Activated T-cell treated with anti-CD3 and anti-CD28 coated beads, Interleukin-2, amount 50 U/mL, for 24 hours (primary cell): Measurements from ENCODE around the gene XBP1.
"Not testable (repeated sequence)": the region's sequence is repeated elsewhere in the genome, so short reads cannot be mapped to it uniquely, and the experiment has no call there.

Experiments used
- DNase-seq: peaks from one replicate; pipeline ENCODE4 v3.0.0-alpha.2; 2020
- H3K27ac Mint-ChIP-seq: 2 replicates; pipeline ENCODE4 v1.8.0; 2020; ENCODE audit warnings: mild to moderate bottlenecking, mixed read lengths
- H3K27me3 Mint-ChIP-seq: 2 replicates; pipeline ENCODE4 v1.8.0; 2020; ENCODE audit warnings: mixed read lengths
- H3K36me3 Mint-ChIP-seq: 2 replicates; pipeline ENCODE4 v1.8.0; 2020; ENCODE audit warnings: low read depth, mixed read lengths
- H3K4me1 Mint-ChIP-seq: 2 replicates; pipeline ENCODE4 v1.8.0; 2020; ENCODE audit warnings: low read depth, mixed read lengths
- H3K4me3 Mint-ChIP-seq: 2 replicates; pipeline ENCODE4 v1.8.0; 2020; ENCODE audit warnings: mild to moderate bottlenecking, moderate library complexity, mixed read lengths
- H3K9me3 Mint-ChIP-seq: 2 replicates; pipeline ENCODE4 v1.8.0; 2020; ENCODE audit warnings: mixed read lengths

XBP1 gene

DNA sequence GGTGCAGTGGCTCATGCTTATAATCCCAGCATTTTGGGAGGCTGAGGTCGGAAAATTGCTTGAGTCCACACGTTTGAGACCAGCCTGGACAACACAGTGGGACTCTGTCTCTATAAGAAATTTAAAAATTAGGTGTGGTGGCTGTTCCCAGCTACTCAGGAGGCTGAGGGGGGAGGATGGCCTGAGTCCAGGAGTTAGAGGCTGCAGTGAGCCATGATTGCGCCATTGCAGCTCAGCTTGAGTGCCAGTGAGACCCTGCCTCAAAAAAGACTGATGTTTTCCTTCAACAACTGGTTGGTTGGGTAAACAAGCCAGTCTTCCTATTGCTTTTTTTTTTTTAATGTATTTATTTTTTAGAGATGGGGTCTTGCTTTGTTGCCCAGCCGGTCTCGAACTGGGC lies 9.2 kb downstream of the XBP1 start:
- H3K36me3 Mint-ChIP-seq: peaks cover 77% of the 10 kb centered on the region
- H3K27ac Mint-ChIP-seq: no peak overlapping the region
- H3K4me3 Mint-ChIP-seq: no peak overlapping the region
- no peaks in the 10 kb centered on the region for H3K27me3 Mint-ChIP-seq
- H3K4me1 Mint-ChIP-seq: peaks cover 56% of the 10 kb centered on the region
- no peak for DNase-seq
- H3K9me3 Mint-ChIP-seq: no peaks in the 10 kb centered on the region

- Mint-ChIP-seq H3K4me3 (no peak overlapping the region), H3K4me1 (peaks cover 33% of the 10 kb centered on the region), H3K9me3 (no peaks in the 10 kb centered on the region), H3K36me3 (peaks cover 77% of the 10 kb centered on the region), H3K27ac (no peak overlapping the region), H3K27me3 (no peaks in the 10 kb centered on the region)
- DNase-seq: no peak
Measured at GRCh38 chr22:28788601-28789000, 11.8 kb downstream of the XBP1 start.

- Mint-ChIP-seq H3K36me3 (peaks cover 89% of the 10 kb centered on the region), H3K9me3 (no peaks in the 10 kb centered on the region), H3K4me3 (no peak overlapping the region), H3K27me3 (no peaks in the 10 kb centered on the region), H3K4me1 (peaks cover 13% of the 10 kb centered on the region), H3K27ac (no peak overlapping the region)
- no peak for DNase-seq
Measured at GRCh38 chr22:28783786-28784671, 16.3 kb downstream of the XBP1 start.

- Mint-ChIP-seq H3K4me3 (no peak overlapping the region), H3K27me3 (no peaks in the 10 kb centered on the region), H3K9me3 (no peaks in the 10 kb centered on the region), H3K27ac (peak overlapping the region; percentile 33), H3K36me3 (peaks cover 84% of the 10 kb centered on the region), H3K4me1 (peaks cover 29% of the 10 kb centered on the region)
- DNase-seq: no peak
Measured at GRCh38 chr22:28780296-28780695, 20.1 kb downstream of the XBP1 start.

DNA sequence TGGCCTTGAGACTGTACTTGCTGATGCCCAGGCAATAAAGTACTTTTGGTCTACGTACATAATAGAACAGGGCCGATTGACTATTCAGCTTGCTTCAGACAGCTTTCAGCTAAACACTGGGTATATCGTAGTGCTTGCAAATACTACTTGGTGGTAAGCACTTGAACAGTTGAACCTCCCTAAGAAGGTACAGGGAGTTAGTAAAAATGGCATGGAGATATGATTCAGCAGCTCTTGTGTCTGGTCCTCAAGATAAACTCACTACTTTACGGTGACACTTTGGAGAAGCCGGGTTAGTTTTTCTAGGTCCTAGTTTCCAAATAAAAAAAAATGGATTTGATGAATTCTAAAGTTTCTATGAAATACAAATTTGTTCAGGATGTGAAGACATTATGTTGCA lies 20.5 kb downstream of the XBP1 start:
- Mint-ChIP-seq H3K4me1 (peaks cover 32% of the 10 kb centered on the region), H3K27ac (no peak overlapping the region), H3K27me3 (no peaks in the 10 kb centered on the region), H3K4me3 (no peak overlapping the region), H3K36me3 (peaks cover 84% of the 10 kb centered on the region), H3K9me3 (no peaks in the 10 kb centered on the region)
- no peak for DNase-seq

- DNase-seq: no peak
- H3K27ac Mint-ChIP-seq: peak overlapping the region; percentile 50
- peaks cover 50% of the 10 kb centered on the region for H3K36me3 Mint-ChIP-seq
Measured at GRCh38 chr22:28774378-28774777, 26.0 kb downstream of the XBP1 start.

GRCh38 chr22:28773461-28773867 lies 26.9 kb downstream of the XBP1 start:
- Mint-ChIP-seq H3K4me3 (peak overlapping the region; percentile 87), H3K4me1 (peaks cover 32% of the 10 kb centered on the region), H3K36me3 (peaks cover 44% of the 10 kb centered on the region), H3K27me3 (no peaks in the 10 kb centered on the region), H3K27ac (peak overlapping the region; percentile 98), H3K9me3 (peaks cover 4% of the 10 kb centered on the region)
- no peak for DNase-seq

More at GRCh38 chr22:28774378-28774777, 26.0 kb downstream of the XBP1 start:
- H3K27me3 Mint-ChIP-seq: no peaks in the 10 kb centered on the region
- H3K9me3 Mint-ChIP-seq: no peaks in the 10 kb centered on the region
- peak overlapping the region; percentile 87 for H3K4me3 Mint-ChIP-seq
- H3K4me1 Mint-ChIP-seq: peaks cover 36% of the 10 kb centered on the region

DNA sequence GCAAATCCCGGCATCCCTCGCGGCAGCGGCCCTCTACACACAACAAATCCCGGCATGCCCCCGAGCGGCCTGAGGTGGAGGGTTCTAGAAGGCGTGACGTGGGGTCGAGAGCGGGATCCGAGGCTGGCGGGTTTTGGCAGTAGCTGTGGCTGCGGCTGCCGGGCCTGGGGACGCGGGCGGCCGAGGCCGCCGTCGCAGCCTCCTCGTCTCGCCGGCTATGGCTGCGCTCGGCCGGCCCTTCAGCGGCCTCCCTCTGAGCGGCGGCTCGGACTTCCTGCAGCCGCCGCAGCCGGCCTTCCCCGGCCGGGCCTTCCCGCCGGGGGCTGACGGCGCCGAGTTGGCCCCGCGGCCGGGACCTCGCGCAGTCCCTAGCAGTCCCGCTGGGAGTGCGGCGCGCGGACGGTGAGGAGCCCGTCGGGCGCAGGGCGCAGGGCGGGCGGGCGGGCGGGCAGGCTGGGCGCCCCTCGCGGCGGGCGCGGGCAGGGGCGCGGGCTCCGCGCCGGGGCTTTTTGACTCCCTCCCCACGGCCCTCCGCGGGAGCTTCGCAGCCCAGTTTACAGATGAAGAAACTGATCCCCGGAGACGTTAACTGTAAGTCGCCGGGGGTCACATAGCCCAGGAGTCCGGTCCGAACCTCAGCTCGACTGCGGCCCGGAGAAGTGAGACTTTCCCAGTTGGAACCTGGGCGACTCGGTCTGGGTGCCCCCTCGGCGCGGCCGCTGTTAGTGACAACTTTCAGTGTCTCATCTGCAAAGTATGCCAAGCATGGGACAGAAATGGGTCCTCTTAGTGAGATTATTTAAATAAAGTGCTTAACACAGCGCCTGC lies 27.5 kb downstream of the XBP1 start, which contains the start of gene CCDC117:
Gene CCDC117 (plus strand): TSS at position 63 of the 828 bp plus-strand sequence. CDS start 155 bp downstream, at position 218.
- Mint-ChIP-seq H3K27me3 (no peaks in the 10 kb centered on the region), H3K4me3 (peak within 1 kb of the TSS; percentile 87), H3K36me3 (peaks cover 39% of the 10 kb centered on the region), H3K9me3 (peaks cover 4% of the 10 kb centered on the region), H3K27ac (peak within 1 kb of the TSS; percentile 98), H3K4me1 (peaks cover 28% of the 10 kb centered on the region)
- DNase-seq: peak; percentile 92

DNA sequence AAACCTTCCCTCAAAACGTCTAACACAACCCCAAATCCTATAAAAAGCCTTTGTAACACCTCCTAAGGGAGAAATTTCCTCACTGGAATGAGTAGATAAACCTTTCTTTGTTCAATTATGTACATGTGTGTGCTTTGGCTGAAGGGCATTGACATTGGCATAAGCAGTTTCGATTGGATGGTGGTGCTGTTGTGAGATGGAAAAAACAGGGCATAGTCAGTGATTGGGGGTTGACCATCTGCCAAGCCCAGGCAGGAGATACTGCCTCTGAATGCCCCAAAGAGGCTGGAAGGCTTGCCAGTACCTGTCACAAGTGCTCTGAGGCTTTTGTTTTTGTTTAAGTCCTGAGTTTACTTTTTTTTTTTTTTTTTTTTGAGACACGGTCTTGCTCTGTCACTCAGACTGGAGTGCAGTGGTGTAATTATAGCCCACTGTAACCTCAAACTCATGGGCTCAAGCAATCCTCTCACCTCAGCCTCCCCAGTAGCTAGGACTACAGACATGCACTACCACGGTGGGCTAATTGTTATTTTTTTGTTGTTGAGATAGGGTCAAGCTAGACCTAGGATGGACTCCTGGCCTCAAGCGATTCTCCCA lies 29.1 kb downstream of the XBP1 start:
- no peaks in the 10 kb centered on the region for H3K27me3 Mint-ChIP-seq
- H3K9me3 Mint-ChIP-seq: peaks cover 4% of the 10 kb centered on the region
- peaks cover 24% of the 10 kb centered on the region for H3K4me1 Mint-ChIP-seq
- peaks cover 28% of the 10 kb centered on the region for H3K36me3 Mint-ChIP-seq
- peak overlapping the region; percentile 14 for H3K27ac Mint-ChIP-seq
- DNase-seq: no peak
- H3K4me3 Mint-ChIP-seq: no peak overlapping the region

DNA sequence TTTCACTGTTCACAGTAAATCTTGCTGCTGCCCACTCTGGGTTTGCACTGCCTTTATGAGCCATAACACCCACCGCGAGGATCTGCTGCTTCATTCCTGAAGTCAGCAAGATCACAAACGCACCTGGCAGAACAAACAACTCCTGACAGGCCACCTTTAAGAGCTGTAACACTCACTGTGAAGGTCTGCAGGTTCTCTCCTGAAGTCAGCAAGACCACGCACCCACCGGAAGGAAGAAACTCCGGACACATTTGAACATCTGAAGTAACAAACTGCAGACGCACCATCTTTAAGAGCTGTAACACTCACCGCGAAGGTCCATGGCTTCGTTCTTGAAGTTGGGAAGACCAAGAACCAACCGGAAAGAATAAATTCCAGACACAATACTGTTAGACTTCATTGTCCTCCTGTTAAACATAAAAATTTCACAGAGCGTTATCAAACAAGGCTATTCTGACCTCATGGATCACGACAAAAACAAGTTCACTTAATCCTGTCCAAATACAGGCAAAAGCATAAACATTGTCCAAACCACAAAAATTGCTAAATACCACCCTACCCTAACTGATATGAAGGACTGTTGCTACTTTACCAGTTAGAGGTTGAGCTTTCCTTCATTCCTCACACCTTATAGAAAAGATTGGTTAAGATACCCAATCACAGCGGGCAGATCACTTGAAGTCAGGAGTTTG lies 30.8 kb downstream of the XBP1 start:
- H3K27ac Mint-ChIP-seq: no peak overlapping the region
- H3K9me3 Mint-ChIP-seq: peaks cover 4% of the 10 kb centered on the region
- H3K4me3 Mint-ChIP-seq: no peak overlapping the region
- H3K27me3 Mint-ChIP-seq: no peaks in the 10 kb centered on the region
- peaks cover 12% of the 10 kb centered on the region for H3K4me1 Mint-ChIP-seq
- H3K36me3 Mint-ChIP-seq: peaks cover 10% of the 10 kb centered on the region
- DNase-seq: no peak

GRCh38 chr22:28768701-28769393 lies 31.5 kb downstream of the XBP1 start:
- H3K4me1 Mint-ChIP-seq: peaks cover 9% of the 10 kb centered on the region
- no peak for DNase-seq
- H3K9me3 Mint-ChIP-seq: peaks cover 4% of the 10 kb centered on the region
- H3K36me3 Mint-ChIP-seq: peaks cover 7% of the 10 kb centered on the region
- no peak overlapping the region for H3K4me3 Mint-ChIP-seq
- H3K27ac Mint-ChIP-seq: no peak overlapping the region
- H3K27me3 Mint-ChIP-seq: no peaks in the 10 kb centered on the region

DNA sequence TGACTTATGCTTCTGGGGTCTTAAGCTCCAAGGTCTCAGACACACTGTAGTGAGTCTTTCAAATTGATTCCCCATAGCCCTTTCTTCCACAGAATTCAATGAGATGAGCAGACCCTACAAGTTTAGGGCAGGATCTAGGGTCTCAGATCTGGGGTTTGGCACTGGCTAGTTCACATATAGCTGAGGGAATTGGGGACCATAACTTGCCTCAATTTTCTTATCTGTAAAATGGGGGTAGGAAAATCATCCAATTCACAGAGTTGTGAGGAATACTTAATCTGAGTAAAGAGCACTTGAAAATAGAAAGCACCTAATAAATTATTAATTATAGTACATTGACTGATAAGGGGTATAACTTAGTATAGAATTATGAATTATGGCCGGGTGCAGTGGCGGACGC lies 33.7 kb downstream of the XBP1 start:
- Mint-ChIP-seq H3K27me3 (no peaks in the 10 kb centered on the region), H3K9me3 (peaks cover 4% of the 10 kb centered on the region), H3K4me3 (no peak overlapping the region), H3K4me1 (no peaks in the 10 kb centered on the region), H3K36me3 (no peaks in the 10 kb centered on the region), H3K27ac (no peak overlapping the region)
- DNase-seq: no peak

DNA sequence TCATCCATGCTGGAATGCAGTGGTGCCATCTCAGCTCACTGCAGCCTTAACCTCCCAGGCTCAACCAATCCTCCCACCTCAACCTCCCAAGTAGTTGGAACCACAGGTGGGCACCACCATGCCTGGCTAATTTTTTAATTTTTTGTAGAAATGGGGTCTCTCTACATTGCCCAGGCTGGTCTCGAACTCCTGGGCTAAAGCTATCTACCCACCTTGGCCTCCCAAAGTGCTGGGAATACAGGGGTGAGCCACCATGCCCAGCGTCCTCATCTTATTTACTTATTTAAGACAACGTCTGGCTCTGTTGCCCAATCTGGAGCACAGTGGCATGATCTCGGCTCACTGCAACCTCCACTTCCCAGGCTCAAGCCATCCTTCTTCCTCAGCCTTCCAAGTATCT lies 38.4 kb downstream of the XBP1 start:
- H3K36me3 Mint-ChIP-seq, H3K9me3 Mint-ChIP-seq, DNase-seq, H3K27me3 Mint-ChIP-seq, H3K4me3 Mint-ChIP-seq, H3K27ac Mint-ChIP-seq, H3K4me1 Mint-ChIP-seq: not testable (repeated sequence)

DNA sequence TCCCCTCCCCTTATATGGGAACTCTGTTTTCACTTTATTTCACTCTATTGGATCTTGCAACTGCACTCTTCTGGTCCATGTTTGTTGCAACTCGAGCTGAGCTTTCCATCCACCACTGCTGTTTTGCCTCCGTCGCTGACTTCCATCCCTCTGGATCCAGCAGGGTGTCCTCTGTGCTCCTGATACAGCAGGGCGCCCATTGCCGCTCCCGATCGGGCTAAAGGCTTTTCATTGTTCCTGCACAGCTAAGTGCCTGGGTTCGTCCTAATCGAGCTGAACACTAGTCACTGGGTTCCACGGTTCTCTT lies 39.0 kb downstream of the XBP1 start:
- Mint-ChIP-seq H3K4me3 (no peak overlapping the region), H3K27ac (no peak overlapping the region), H3K9me3 (no peaks in the 10 kb centered on the region), H3K4me1 (no peaks in the 10 kb centered on the region), H3K27me3 (no peaks in the 10 kb centered on the region), H3K36me3 (peaks cover 8% of the 10 kb centered on the region)
- no peak for DNase-seq
